Amygdala (tissue), 56 donors: ENCODE data around the gene SNRPD3.

Source experiments
- DNase-seq, 56 donors: peaks; one replicate each; lab custom pipeline; 2025; lab: John Stamatoyannopoulos, UW

Gene SNRPD3

GRCh38 chr22:24555165-24556039 is at the start of gene SNRPD3:
SNRPD3 (plus strand) TSS chr22:24555999; CDS start chr22:24557675, 1,676 bp downstream.
- peak; percentile 93 to 100 (median 99) for DNase-seq

- DNase-seq: no peak
Measured at GRCh38 chr22:24506802-24507438, 48.9 kb upstream of the SNRPD3 start.

- DNase-seq: no peak
Measured at GRCh38 chr22:24507716-24508115, 48.1 kb upstream of the SNRPD3 start.

- no peak for DNase-seq
Measured at GRCh38 chr22:24510637-24511625, 44.9 kb upstream of the SNRPD3 start.

- no peak for DNase-seq
Measured at GRCh38 chr22:24512043-24512442, 43.8 kb upstream of the SNRPD3 start.

GRCh38 chr22:24513378-24514240 is 42.2 kb upstream of the SNRPD3 start:
- DNase-seq: no peak

- DNase-seq: no peak
Measured at GRCh38 chr22:24514241-24515026, 41.4 kb upstream of the SNRPD3 start.

GRCh38 chr22:24515027-24515338 is 40.8 kb upstream of the SNRPD3 start:
- DNase-seq: no peak

- DNase-seq: no peak
Measured at GRCh38 chr22:24516301-24516737, 39.5 kb upstream of the SNRPD3 start.

- DNase-seq: no peak
Measured at GRCh38 chr22:24517446-24517845, 38.4 kb upstream of the SNRPD3 start.

GRCh38 chr22:24518228-24518627 is 37.6 kb upstream of the SNRPD3 start:
- no peak for DNase-seq

- DNase-seq: no peak
Measured at GRCh38 chr22:24518771-24519485, 36.9 kb upstream of the SNRPD3 start.

GRCh38 chr22:24519496-24519895 is 36.3 kb upstream of the SNRPD3 start:
- no peak for DNase-seq

GRCh38 chr22:24521791-24522245 is 34.0 kb upstream of the SNRPD3 start:
- peak in 2 of 56 donors; percentile 17 to 25 for DNase-seq

- no peak for DNase-seq
Measured at GRCh38 chr22:24523873-24524272, 31.9 kb upstream of the SNRPD3 start.

- DNase-seq: peak in 37 of 56 donors; percentile 8 to 79 (median 38)
Measured at GRCh38 chr22:24525416-24526037, 30.3 kb upstream of the SNRPD3 start.

- no peak for DNase-seq
Measured at GRCh38 chr22:24526191-24526590, 29.6 kb upstream of the SNRPD3 start.

GRCh38 chr22:24529898-24530297 is 25.9 kb upstream of the SNRPD3 start:
- no peak for DNase-seq
